ENCODE measurements around the gene PLEKHO1.
A peak's percentile ranks its signal among the peaks of the same experiment; 100 is the strongest.

The PLEKHO1 gene

DNA sequence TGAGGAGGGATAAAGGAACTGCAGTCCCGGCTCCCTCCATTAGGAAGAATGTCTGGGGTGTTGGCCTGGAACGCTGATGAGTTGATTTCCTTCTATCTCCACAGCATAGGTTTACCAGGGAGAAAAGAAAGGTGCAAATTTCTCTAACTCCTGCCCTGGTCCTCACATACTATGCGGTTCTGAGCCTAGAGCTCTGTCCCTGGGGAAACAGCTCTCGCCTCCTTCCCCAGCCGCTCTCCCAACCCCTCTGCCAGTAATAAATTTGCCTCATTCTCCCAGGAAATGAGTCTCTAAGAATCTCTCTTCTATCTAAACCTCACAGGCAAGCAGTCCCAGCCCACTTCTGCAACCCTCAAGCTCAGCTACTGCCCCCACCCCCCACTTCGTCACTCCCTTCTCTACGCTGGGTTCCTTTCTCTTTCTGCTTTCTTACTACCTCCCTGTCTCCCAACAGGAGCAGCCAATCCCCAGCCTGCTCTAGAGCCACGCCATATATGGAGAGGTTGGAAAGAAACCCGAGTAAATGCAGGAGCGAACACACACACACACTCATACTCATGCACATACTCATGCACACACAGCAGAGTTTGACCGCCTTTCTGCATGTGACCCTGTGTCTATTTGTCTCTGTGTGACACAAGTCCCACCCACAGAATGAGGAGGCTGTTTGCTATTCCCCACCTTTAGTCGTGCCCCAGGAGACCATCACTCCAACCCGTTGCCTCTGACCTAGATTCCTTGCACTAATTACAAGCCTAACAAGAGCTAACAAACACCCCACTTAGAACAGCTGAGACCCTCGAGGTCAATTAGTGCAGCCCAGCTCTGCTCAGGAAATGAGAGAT, 13.4 kb downstream of the PLEKHO1 start:
- no peak for TF ChIP-seq CTCF (IDR thresholded peaks at IDR 0.05; ENCODE audit: insufficient read depth, missing control alignments)
- DNase-seq (ENCODE audit: insufficient read length, low spot score) (no peak), FAIRE-seq (no peak)

- TF ChIP-seq CTCF (IDR thresholded peaks at IDR 0.05; ENCODE audit: insufficient read depth, missing control alignments): no peak
- no peak for DNase-seq (ENCODE audit: insufficient read length, low spot score)
- no peak for FAIRE-seq
These were observed 14.5 kb downstream of the PLEKHO1 start for GRCh38 chr1:150164224-150164623.

DNA sequence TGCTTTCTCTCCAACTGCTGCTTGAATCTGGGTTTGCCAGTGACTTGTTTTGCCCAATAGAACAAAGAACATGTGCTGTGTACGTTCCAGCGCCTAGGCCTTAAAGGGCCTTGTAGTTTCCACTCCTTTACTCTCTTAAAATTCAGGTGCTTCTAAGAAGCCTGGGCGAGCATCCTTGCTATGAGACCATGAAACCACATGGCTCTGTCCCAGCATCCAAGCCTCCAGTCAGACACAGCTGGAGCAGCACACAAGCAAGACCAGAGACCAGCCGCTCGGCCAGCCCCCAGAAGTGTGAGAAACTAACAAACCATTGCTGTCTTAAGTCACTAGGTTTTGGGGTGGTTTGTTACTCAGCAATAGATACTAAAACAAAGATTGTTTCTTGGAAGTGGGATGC, 15.1 kb downstream of the PLEKHO1 start:
- TF ChIP-seq CTCF (IDR thresholded peaks at IDR 0.05; ENCODE audit: insufficient read depth, missing control alignments): no peak
- no peak for FAIRE-seq
- DNase-seq (ENCODE audit: insufficient read length, low spot score): no peak

- FAIRE-seq (no peak), DNase-seq (ENCODE audit: insufficient read length, low spot score) (peak; percentile 85)
- peak; percentile 84 for TF ChIP-seq CTCF (IDR thresholded peaks at IDR 0.05; ENCODE audit: insufficient read depth, missing control alignments)
These were observed 16.2 kb downstream of the PLEKHO1 start for GRCh38 chr1:150165622-150166612.

DNA sequence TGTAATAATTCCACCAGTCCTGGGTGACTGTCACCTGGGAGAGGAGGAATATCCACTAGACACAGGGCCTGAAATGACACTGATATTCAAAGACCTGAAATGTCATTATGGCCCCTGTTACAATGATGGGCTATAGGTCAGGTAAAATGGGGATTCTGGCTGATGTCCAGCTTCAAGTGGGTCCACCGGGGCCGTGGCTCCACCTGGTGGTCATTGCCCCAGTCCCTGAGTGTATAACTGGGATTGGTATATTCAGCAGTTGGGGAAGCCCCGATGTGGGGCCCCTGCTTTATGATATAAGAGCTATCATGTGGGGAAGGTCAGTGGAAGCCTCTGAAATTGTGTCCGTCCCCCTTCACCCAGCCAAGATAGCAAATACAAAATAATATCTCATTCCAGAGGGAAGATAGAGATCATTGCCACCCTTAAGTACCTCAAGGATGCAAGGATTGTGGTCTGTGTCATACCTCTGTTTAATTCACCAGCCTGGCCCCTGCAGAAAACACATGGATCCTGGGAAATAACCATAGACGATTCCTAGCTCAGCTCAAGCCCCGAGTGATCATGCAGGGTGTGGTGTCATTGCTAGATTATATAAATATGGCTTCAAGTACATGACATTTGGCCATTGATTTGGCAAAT, 19.4 kb downstream of the PLEKHO1 start:
- DNase-seq (ENCODE audit: insufficient read length, low spot score): peak; percentile 84
- TF ChIP-seq CTCF (IDR thresholded peaks at IDR 0.05; ENCODE audit: insufficient read depth, missing control alignments): peak; percentile 86
- no peak for FAIRE-seq

GRCh38 chr1:150171801-150172200, 22.1 kb downstream of the PLEKHO1 start:
- DNase-seq (ENCODE audit: insufficient read length, low spot score): no peak
- no peak for FAIRE-seq
- TF ChIP-seq CTCF (IDR thresholded peaks at IDR 0.05; ENCODE audit: insufficient read depth, missing control alignments): no peak

Data from D721Med (cell line).